DOHH2 (cell line): Measurements from ENCODE around the gene PPP2R2B.

ENCODE experiments used
- EZH2phosphoT487 ChIP-seq: fragments of 200-600 bp; sonication (generic); IDR thresholded peaks from 2 replicates; pipeline ENCODE4 v1.6.1; 2017; ENCODE audit warnings: borderline replicate concordance, mild to moderate bottlenecking, antibody characterized with exemption, low read length, moderate library complexity, mixed read lengths
- TF ChIP-seq, protein P1 (sequence below): fragments of 200-600 bp; sonication (generic); IDR thresholded peaks from one replicate; pipeline ENCODE4 v1.5.1; 2014; ENCODE audit warnings: antibody characterized with exemption, mild to moderate bottlenecking, low read depth, low read length; ENCODE audit not compliant: poor library complexity, severe bottlenecking

DNA sequence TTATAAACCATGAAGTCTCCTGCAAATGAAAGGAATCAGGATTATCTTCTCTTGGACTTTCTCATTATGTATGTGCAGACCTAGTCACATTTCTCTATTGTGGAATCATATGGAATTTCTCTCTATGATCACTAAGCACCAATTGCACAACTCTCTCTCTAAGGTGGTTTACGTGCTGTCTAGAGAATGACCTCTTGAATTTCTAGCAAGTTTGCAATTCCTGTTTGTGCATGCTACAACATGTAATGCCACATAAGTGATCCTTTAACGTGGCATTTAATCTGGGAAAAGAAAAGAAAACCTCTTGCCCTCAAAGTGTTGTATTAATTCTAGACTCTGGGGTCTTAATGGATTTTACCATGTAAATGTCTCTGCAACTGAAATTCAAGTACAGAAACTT is 5.0 kb upstream of the PPP2R2B start:
- TF ChIP-seq, protein P1, sequence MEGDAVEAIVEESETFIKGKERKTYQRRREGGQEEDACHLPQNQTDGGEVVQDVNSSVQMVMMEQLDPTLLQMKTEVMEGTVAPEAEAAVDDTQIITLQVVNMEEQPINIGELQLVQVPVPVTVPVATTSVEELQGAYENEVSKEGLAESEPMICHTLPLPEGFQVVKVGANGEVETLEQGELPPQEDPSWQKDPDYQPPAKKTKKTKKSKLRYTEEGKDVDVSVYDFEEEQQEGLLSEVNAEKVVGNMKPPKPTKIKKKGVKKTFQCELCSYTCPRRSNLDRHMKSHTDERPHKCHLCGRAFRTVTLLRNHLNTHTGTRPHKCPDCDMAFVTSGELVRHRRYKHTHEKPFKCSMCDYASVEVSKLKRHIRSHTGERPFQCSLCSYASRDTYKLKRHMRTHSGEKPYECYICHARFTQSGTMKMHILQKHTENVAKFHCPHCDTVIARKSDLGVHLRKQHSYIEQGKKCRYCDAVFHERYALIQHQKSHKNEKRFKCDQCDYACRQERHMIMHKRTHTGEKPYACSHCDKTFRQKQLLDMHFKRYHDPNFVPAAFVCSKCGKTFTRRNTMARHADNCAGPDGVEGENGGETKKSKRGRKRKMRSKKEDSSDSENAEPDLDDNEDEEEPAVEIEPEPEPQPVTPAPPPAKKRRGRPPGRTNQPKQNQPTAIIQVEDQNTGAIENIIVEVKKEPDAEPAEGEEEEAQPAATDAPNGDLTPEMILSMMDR, result no peak
- TF ChIP-seq EZH2phosphoT487, result no peak
